Stimulated activated CD4-positive, alpha-beta T cell treated with anti-CD3 and anti-CD28 coated beads, Interleukin-15, amount 100 ng/mL, for 48 hours (primary cell): ENCODE measurements around the gene EXOC4.

ENCODE experiments used
- DNase-seq, 2 donors: peaks; one replicate each; pipeline ENCODE4 v3.0.0-alpha.2; 2020; ENCODE audit warnings: low read depth in 2 of 2

Gene EXOC4

GRCh38 chr7:133704453-133704852, 451.6 kb downstream of the EXOC4 start:
- DNase-seq: no peak

- no peak for DNase-seq
These were observed 452.7 kb downstream of the EXOC4 start for GRCh38 chr7:133705596-133705995.

DNA sequence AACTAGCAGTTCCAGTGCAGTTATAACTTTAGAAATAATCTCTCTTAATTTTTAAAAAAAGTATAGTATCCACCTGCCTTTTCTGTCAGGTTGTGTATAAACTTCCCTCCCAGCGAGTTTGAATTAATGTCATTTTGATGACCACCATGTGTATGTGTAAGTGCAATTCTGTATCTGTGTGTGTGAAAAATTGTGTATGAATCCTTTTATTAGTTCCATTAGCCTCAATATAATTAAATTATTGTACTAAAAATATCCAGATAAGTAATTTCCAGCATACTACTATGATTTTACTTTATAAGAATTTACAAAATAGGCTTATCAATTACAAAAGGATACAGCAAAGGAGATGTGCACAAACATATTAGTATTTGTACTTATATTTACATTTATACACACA, 453.1 kb downstream of the EXOC4 start:
- no peak for DNase-seq

- DNase-seq: no peak
These were observed 456.4 kb downstream of the EXOC4 start for GRCh38 chr7:133709036-133709880.

GRCh38 chr7:133712544-133712943, 459.7 kb downstream of the EXOC4 start:
- DNase-seq: no peak

- DNase-seq: no peak
These were observed 461.8 kb downstream of the EXOC4 start for GRCh38 chr7:133714654-133715053.

DNA sequence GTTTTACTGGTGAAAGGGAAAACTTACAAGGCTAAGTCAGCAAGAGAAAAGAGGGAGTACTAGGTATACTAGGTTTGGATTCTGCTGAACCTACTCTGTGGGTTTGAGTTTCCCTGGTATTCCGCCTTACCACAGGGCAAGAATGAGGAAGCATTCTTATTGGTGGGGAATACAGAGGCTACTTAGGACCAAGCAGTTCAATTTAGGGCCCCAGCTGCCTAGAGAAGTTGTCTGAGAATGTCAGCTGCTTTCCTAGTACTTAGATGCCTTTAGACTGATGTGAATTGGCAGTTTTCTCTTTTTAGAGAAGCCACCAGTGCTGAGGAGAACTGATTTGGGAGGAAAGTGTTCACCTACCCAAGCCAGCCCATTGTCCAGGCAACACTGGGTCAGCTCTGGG, 465.3 kb downstream of the EXOC4 start:
- no peak for DNase-seq

GRCh38 chr7:133723044-133723443, 470.2 kb downstream of the EXOC4 start:
- DNase-seq: no peak

- DNase-seq: no peak
These were observed 471.3 kb downstream of the EXOC4 start for GRCh38 chr7:133724148-133724547.

GRCh38 chr7:133724694-133725093, 471.8 kb downstream of the EXOC4 start:
- DNase-seq: no peak

- no peak for DNase-seq
These were observed 474.8 kb downstream of the EXOC4 start for GRCh38 chr7:133727476-133728214.

GRCh38 chr7:133730360-133730759, 477.5 kb downstream of the EXOC4 start:
- DNase-seq: no peak

DNA sequence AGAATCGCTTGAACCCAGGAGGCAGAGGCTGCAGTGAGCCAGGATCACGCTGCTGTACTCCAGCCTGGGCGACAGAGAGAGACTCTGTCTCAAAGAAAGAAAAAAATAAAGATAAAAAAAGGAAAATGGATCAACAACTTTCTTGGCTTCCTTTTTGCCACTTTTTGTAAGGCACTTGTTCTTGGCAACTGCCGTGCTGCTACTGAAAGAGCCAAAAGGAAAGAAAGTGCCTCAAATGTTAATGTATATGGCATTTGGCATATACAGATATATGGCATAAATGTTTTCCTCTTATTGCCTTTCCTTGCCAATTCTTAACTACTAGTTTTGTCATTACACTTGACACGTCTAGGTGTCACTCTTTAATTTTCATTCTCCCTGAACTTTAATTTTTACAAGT, 480.5 kb downstream of the EXOC4 start:
- no peak for DNase-seq

GRCh38 chr7:133735222-133735621, 482.3 kb downstream of the EXOC4 start:
- no peak for DNase-seq

DNA sequence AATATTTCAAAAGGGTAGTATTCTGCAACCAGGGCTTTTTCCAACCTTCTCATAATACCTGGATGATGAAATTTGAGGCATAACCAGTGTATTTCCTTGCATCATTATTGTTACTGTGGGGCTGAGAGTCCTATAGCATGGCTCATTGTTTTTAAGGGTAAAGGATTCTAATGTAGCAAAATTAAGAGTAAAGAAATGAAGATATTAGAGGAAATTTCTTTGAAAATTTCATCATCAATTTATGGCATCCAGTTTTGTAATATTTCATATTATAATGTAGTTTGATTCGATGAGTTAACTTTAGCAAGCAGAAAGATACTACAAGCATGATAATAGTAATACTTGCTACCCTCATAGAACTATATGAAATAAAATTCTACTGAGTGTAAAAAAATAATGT, 486.9 kb downstream of the EXOC4 start:
- no peak for DNase-seq

DNA sequence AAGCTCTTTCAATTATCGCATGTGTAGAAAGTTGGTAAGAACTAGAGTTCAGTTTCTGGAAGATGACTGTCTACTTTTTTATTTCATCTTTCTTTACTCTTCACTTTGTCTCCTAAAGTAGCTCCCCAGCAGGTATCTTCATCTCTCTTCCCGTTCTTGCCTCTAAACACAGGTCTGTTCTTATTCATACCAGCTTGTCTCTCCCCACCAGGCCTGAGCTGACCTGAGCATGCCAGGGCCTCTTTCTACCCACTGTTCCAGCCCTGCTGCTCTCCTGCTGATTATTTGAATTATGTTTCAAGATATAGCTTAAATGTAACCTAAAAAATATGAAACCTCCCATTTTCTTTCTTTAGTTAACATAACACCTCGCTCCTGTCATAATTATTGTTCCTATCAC, 488.2 kb downstream of the EXOC4 start:
- no peak for DNase-seq

DNA sequence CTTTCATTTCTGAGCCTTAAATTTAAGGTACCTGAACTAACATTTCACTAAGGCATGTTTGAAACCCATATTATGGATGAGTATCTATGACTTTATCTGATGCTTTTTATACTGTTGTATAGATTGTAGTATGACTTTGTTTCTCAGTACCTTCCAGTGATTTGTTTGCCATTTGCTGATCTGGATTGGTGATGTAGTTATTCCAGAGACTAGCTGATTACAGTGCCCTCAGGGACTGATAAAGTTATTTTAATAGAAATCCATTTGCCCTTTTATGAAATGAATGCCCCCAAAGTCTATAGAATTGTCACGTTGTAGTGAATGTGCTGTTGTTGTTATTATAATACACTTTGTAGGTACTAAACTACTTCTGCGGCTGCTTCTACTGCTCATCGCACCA, 488.8 kb downstream of the EXOC4 start:
- no peak for DNase-seq

GRCh38 chr7:133742709-133743538, 490.0 kb downstream of the EXOC4 start:
- no peak for DNase-seq

DNA sequence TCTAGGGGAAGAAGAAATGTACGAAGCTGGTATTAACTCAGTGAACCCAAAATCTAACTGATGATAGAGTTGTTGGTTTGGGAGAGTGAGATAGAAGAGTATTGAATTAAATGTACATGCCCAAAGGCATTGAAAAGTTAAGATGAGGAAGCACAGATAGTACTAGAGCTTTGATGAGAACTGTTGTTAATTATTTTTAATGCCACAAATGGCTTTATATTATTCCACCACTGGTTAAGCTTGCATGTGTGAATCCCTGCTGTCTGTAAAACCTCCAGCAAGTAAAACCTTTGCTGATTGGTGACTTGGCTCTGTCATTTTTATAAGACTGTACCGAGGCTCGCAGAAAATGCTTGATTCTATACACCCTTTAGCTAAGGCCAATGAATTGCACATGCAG, 491.6 kb downstream of the EXOC4 start:
- no peak for DNase-seq

DNA sequence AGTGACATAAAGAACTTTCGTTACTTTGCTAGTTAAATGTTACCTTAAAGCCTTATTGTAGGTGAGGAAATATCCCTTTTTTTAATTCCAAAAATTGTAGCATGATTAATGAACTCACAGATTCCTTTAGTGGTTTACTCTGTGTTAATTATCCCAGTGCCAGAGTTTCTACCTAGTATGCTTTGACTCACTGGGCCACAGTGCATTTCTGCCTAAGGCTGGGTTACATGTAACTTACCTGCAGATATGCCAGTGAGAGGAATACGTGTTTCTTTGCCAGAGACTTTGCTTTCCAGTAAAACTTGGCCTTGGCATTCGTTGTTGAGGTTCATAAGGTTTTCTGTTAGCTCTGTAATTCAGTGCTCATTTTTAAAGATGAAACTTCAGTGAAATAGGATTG, 493.4 kb downstream of the EXOC4 start:
- DNase-seq: no peak

DNA sequence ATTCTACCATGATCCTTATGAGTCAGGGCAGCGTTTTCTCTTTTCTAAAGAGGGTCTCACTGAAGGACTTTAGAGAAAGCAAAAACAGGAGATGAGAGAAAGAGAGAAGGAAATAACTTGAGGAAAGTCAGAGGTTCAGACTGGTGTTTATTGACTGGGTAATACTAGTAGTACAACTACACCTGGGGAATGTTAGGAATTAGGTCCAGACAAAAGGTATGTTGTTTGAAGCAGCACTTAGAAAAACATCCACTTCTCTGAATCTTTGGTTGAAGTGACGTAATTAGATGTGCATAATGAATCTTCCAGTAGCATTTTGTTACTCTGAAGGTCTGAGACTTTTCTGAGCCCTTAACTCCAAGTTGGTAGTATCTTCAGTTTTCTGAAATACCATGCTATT, 494.0 kb downstream of the EXOC4 start:
- no peak for DNase-seq
